NAMALWA (cell line): ENCODE results near the gene FANCC.

Source experiments
- DNase-seq: peaks from one replicate; pipeline ENCODE4 v3.0.0-alpha.2; 2015; ENCODE audit warnings: low spot score

FANCC gene

DNA sequence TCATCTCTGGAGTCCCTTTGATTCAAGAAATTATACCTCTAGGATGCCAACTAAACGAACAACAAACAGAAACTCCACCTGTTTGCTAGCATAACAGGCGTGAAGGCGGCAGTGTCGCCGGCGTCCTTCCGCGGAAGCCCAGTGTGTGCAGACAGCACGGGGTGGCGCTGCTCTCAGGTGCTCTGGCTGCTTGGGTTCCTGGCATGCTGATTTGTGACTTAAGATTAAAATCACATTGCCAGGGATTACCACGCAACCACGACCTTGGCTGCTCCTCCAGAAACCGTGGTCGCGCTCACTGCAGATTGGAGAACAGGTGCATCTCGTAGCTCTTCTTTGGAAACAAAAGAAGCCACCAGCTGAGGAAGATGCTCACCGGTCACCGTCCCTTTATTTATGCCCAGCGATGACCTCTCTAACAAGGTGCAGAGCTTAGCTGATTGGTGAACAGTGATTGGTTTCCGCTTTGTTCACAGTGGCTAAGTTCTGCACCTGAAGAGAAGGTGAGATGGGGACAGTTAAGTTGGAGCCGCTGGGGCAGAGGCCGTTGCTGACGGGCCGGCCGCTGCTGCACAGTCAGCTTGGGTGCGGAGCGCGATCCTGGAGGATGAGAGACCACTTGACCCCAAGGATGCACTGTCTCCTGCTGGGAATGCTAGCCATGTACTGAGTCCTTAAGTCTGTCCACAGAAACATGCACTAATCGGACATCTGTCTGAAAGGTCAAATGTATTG is 232.3 kb downstream of the FANCC start:
- no peak for DNase-seq

DNA sequence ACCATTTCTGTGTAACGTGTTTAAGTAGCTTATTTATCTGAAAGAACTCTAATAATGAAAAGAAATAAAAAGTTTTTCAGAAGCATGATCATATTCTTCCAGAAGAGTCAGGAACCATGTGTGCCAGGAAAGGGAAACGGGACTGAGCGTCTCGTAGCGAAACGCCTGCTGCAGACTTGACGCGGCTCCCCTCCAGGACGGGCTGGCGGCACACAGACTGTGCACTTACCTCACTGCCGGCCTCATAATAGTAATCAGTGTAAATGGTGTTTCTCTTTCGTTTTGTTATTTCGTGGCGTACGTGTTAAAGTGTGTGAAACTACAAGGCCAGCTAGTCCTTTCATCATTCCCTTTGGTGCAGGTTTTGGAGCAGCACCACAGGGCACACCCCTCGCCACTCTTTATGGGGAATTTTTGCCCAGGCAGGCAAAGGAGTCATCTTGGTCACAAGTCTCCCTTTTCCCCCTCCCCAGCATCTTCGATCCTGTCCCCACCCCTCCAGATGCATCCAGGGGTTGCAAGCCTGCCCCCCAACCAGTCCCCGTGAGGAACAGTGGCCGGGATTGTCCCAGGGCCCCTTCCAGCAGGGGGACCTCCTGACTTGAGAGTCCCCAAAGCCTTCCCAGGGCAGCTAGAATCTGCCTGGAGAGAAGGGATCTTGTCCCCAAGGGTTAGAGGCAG is 233.1 kb downstream of the FANCC start:
- no peak for DNase-seq

DNA sequence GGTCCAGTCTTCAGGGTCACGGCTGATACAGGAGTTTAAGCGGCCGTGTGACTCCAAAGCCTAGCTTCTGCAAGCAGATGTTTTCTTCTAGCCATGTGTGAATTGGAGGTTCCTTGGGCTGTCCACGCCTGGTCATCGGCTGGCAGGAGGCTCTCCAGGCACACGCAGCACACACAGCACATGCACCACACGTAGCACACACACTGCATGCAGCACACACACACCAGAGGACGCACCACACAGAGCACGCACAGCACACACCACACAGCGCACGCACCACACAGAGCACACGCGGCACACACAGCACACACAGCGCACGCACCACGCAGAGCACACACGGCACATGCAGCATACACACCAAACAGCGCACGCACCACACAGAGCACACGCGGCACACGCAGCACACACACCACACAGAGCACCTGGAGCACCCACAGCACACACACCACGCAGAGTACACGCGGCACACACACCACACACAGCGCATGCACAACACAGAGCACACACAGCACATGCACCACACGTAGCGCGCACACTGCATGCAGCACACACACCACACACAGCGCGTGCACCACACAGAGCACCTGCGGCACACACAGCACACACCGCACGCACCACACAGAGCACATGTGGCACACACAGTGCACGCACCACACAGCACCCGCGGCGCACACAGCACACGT is 234.3 kb downstream of the FANCC start:
- DNase-seq = no peak

- no peak for DNase-seq
Measured at GRCh38 chr9:95082401-95083084, 235.0 kb downstream of the FANCC start.

- no peak for DNase-seq
Measured at GRCh38 chr9:95081998-95082397, 235.5 kb downstream of the FANCC start.

- no peak for DNase-seq
Measured at GRCh38 chr9:95080961-95081647, 236.4 kb downstream of the FANCC start.

DNA sequence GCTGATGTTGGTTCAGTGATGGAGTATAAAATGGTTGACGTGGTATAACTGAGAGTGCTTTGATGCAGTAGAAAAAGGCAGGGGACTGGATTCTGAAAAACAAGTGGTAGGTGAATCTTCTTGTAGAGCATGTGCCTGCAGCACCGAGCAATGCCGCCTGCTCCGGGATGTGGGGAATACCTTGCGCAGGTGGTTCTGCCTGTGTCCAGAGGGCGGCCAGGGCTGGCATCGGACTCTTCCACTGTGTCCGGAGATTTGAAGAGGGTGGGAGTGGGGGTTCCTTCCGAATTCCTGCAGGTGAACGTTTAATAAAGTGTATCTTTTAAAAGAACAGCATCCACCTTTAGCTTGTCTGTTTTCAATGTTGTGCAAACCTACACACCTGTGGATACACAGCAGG is 238.0 kb downstream of the FANCC start:
- DNase-seq = no peak

- DNase-seq = no peak
Measured at GRCh38 chr9:95078939-95079338, 238.6 kb downstream of the FANCC start.

GRCh38 chr9:95078511-95078910 is 239.0 kb downstream of the FANCC start:
- no peak for DNase-seq

GRCh38 chr9:95077766-95078370 is 239.6 kb downstream of the FANCC start:
- DNase-seq = no peak

GRCh38 chr9:95077053-95077765 is 240.3 kb downstream of the FANCC start:
- DNase-seq = no peak

- no peak for DNase-seq
Measured at GRCh38 chr9:95076696-95077052, 240.8 kb downstream of the FANCC start.

DNA sequence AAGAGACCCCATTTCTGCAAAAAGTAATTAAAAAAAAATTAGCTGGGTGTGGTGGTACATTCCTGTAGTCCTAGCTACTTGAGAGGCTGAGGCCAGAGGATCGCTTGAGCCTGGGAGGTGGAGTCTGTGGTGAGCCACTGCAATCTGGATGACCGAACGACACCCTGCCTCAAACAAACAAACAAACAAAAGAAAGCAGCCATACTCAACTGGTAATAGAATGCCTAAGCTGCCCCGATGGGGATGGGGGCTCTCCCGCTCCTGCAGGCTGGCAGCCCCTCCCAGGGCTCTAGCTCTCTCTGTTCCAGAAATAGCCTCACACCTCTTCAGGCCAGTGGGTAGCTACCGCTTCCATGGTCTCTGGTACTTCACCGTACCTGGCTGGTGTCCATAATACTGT is 241.8 kb downstream of the FANCC start:
- no peak for DNase-seq

DNA sequence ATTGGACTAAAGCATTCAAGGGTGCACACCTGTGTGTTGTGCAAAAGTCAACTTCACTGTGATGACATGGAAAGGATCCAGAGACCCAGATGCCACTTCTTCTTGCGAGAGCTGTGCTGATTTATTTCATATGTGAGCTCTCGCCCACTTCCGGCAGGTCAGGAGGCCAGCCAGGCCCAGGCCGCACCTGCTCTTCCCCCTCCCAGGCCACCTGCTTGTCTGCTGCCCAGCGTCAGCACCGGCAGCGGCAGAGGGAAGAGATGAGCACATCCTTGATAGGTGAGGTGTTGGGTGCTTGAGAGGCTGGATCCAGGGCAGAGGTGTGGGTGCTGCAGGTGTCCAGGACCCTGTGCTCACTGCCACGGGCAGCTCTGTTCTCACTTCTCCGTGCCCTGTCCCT is 242.9 kb downstream of the FANCC start:
- DNase-seq = no peak

DNA sequence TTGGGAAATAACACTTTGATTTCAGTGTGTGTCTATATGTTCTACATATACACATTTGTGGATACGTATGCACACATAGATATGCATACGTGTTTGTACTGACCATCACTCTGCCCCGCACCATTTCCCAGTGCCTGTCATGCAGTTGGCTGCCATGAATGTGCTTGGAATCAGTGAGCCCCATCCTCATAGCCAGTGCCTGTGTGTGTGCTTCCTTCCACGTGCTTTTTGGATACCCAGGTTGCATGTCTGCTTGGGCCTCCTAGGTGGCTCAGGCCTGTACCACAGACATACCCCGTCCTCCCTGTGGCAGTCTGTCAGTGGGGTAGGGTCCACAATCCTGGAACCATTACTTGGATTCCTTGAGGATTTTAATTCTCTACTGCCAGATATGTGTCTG is 243.6 kb downstream of the FANCC start:
- no peak for DNase-seq

DNA sequence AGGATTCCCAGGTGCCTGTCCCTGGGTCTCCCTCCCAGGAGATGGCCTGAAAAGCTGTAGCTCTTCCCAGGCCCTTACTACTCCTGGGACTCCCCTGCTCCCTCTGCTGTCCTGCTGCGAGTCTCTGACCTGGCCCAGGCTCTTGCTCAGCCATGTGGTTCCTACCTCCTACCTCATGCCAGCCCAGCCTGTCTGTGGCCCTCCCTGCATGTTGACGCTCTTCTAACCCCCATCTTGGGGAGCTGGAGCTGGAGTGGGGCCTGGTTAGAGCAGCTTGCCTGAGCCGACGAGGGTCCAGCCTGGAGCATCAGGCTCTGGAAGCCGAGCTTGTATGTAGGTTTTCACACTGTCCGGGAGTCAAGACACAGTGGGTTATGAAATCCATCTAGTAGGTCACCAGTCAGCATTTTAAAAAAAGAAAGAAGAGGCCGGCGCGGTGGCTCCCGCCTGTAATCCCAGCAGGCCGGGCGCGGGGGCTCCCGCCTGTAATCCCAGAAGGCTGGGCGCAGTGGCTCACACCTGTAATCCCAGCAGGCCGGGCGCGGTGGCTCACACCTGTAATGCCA is 244.4 kb downstream of the FANCC start:
- no peak for DNase-seq

- DNase-seq = no peak
Measured at GRCh38 chr9:95071925-95072324, 245.6 kb downstream of the FANCC start.

DNA sequence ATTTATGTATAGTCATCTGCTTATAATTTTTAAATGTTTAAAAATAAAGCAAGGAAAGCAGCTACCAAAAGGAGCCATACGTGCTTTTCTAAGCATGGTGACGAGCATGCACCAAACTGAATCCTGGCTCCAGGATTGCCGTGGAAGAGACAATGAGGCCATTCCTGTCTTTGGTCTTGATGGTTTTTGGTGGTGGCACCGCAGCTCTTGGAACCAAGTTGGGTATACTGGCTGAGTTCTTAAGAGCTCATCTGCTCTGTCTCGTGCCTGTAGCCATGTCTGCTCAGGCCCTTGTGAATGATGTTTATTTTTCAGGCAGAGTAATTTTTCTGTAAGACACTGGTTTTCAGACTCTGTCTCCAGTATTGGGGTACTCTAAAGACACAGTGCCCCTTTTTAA is 246.1 kb downstream of the FANCC start:
- DNase-seq = no peak

DNA sequence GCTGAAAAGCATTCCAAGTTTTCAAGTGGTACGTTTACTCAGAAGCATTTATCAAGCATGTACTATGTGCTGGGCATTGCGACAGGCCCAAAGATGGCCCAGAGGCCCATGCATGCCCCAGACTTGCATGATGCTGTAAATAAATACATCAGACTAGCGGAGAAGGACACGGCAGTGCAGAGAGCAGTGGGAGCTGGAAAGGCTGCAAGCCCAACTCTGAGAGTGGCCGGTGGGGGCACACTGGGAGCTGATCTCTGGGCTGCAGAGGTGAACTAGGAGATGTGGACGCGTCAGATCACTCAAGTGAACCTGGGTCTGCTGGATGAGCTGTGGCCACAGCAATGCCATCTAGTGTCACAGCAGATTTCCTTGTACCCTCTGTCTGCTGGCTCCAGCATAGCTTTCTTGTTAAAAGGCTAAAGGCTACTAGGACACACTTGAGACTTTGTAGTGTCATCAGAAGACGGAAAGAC is 246.9 kb downstream of the FANCC start:
- no peak for DNase-seq

- no peak for DNase-seq
Measured at GRCh38 chr9:95067897-95068296, 249.6 kb downstream of the FANCC start.

- no peak for DNase-seq
Measured at GRCh38 chr9:95067057-95067456, 250.5 kb downstream of the FANCC start.
